Endometrial microvascular endothelial cells (primary cell): ENCODE data around the gene CDC20B. TPM values are rescaled to one million over a fixed set of nuclear protein-coding genes. Genes with fewer than 3 reads are reported as not detected.

Experiments used
- in situ Hi-C: cut with HindIII; loops from 2 replicates; pipeline ENCODE4 v1.10.0; 2017; ENCODE audit warnings: low sequenced_read_pairs, low pct_unique_long_range_greater_than_20kb; ENCODE audit errors: inconsistent ontology term
- total RNA-seq: library from RNA; depleted of rRNA; stranded (reverse); fragments of >200 nt; gene quantifications from one replicate; pipeline ENCODE4 v1.2.3, GENCODE V29; 2015; ENCODE audit errors: inconsistent ontology term

The CDC20B gene
- total RNA-seq, 1 donor from 2014 or later = not detected

- in situ Hi-C loops = no loop called here
Observed at GRCh38 chr5:55171471-55171870, 1.5 kb downstream of the CDC20B start.

- in situ Hi-C loops = no loop called here
Observed at GRCh38 chr5:55162666-55163065, 10.3 kb downstream of the CDC20B start.

GRCh38 chr5:55160493-55161209, 12.3 kb downstream of the CDC20B start:
- in situ Hi-C loops = no loop called here

DNA sequence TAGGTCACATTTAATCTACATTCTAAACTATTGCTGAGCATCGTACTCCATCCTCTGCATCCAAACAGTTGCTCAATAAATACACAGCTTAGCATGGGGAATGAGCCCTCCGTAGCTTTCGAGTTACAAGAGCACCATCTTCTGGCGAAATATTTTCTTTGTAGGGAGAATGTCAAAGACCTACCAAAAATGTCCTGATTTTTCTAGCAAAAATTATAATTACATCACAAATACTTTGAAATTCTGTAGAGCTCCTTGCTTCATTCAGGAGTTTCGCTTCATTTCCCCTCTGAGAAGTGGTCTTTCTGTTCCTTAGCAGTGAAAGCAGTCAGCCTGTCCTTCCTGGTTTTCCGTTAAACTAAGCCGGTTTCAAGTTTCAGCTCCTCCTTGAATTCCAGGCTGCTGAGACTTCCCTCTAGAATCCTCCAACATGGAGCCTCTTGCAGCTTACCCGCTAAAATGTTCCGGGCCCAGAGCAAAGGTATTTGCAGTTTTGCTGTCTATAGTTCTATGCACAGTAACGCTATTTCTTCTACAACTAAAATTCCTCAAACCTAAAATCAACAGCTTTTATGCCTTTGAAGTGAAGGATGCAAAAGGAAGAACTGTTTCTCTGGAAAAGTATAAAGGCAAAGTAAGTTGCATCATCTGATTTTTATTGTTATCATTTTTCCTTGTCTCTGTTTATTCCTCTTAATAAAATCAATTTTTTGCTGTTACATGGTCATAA, 13.0 kb downstream of the CDC20B start, which contains the start of gene GPX8:
TSS of gene GPX8 (plus strand) at position 409 of the 730 bp plus-strand sequence. CDS start at position 431, 22 bp downstream.
- in situ Hi-C loops = no loop called here

- in situ Hi-C loops = no loop called here
Observed at GRCh38 chr5:55154873-55155272, 18.1 kb downstream of the CDC20B start.

DNA sequence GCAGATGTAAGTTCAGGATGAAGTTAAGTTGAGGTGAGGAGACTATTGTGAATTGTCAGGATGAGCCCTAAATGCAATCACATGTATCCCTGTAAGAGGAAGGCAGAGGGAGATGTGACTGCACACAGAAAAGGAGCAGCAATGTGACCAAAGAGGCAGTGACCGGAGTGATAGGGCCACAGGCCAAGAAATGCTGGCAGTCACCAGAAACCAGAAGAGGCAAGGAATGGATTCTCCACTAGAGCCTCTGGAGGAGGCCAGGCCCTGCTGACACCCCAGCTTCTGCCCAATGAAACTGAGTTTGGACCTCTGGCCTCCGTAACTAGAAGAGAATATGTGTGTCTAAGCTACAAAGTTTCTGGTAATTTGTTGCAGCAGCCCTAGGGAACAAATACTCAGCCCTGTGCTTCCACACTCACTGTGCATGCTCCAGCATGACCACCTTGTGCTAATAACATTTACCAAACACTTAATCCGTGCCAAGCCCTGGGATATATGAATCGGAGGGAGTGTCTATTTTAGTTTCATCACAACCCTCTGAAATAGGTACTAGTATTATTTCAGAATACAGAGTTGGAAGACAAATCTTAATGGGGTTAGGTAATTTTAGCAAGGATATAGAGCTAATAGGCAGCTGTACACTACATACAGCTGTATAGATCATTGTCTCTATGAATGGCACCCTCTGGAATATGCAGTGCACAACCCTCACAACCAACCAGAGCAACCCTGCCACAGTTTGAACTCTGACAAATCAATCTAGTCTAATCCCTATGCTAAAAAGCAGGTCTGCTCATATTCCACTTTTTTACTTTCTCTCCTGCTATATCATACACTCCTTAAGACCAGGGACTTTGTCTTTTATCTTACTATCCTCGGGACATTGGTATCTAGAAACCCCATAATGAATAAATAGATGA, 20.8 kb downstream of the CDC20B start:
- in situ Hi-C loops = no loop called here

DNA sequence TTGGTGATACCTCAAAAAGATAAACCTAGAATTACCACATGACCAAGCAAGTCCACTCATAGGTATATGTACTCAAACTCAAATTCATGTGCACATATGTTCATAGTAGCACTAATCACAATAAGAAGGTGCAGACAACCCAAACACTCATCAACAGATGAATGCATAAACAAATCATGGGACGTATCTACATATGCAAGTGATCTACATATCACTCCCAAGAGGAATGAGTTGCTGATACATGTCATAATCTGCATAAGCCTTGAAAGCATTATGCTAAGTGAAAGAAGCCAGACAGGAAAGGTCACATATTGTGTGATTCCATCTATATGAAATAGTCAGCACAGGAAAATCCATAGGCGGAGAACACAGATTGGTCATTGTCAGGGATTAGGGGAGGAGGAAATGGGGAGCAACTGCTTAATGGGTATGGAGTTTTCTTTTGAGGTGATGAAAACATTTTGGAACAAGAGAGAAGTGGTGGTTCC, 23.6 kb downstream of the CDC20B start:
- in situ Hi-C loops = loop anchor here (25.0 kb wide), 1 partner anchor 162 kb away; the partner anchor contains the start of gene ESM1

DNA sequence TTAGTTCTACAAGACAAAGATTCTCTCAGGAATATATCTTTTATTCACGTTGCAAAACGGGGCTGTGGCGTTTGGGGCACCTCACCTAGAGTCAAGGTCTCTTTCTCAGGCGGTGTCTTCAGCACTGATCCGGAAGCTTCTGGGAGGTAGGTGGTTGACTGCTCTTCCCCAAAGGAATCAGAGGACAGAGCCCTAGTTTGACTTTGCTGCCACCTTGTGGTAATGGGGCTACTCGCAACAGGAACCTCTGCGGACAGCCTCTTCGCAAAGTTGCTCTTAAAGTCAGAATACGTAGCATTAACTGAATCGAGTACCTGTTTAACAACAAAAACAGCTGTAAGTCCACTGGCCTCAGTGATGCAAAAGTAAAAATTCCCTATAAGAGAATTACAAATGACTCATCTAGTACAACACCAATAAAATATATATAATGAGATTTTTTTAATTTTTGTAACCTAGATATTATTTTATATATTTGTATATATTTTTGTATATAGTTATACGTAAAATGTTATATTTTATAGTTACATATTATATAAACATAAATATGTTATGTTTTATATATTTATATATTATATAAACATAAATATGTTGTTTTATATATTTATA, 26.3 kb downstream of the CDC20B start:
- in situ Hi-C loops = loop anchor here (25.0 kb wide), 1 partner anchor 159 kb away; the partner anchor contains the start of gene ESM1

DNA sequence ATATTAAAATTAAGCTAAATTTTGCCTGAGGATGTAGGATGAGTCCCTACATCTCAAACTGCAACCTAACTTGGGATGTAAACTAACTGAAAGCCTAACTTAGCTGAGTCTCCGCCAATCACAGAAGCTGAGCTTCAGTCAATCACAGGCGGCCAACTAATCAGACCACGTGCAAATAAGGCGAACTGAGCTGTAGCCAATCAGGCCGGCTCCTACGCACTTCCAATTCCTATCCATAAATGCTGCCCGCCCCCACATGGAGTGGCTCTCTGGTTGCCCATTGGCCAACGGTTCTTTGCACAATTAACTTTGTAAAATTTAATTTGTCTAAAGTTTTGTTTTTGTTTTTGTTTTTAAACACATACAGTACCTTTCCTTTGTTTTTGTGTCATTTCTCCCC, 26.9 kb downstream of the CDC20B start:
- in situ Hi-C loops = loop anchor here (25.0 kb wide), 1 partner anchor 159 kb away; the partner anchor contains the start of gene ESM1

DNA sequence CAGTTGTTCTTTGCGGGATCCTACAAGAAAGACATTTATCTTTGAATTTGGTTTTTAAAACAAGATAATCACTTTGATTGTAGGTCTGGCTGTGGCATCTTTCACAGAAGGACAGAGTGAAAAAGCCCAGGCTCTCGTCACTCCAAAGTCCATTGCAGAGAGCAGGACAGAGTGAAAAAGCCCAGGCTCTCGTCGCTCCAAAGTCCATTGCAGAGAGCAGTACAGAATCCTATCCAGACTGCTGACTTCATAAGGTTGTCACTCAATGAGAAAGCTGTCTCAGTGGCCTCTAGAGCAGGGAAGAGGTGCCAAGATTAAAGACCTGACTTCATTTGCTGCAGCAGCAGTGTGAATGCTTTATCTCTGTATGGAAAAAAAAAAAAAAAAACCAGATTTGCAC, 29.4 kb downstream of the CDC20B start:
- in situ Hi-C loops = loop anchor here (25.0 kb wide), 1 partner anchor 156 kb away; the partner anchor contains the start of gene ESM1

DNA sequence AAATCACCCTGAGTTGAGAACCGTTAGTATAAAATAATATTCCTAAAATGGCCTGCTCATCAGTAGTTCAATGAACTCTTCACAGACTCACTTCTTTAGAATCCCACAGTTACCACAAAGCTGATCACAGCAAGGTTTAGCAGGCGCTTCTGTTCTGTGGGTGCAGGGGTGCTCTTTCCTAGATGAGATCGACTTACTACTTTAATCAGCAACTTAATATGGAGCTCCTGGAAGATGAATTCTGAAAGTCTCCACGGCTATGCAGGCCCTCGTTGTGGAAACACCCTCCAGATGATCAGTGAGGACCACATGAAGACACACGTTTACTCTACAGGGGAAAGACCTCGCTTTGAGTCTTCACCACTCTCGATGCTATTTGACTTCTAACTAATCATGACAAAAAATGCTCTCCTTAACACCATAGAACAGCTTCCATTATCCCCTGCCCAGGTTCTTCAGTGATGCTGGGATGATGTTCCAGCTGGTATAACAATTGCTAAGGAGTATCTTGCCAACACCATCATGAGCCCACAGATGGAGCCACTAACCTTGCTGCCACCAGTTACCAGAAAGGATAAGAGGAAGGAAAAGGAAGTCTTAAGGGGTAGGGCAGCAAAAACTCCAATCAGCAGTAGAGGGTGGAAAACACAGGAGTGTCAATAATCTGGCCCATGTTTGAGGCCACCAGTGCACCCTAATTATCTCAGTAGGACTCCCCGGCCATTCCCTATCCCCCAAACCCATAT, 30.9 kb downstream of the CDC20B start:
- in situ Hi-C loops = loop anchor here (25.0 kb wide), 1 partner anchor 155 kb away; the partner anchor contains the start of gene ESM1

GRCh38 chr5:55140908-55141665, 31.9 kb downstream of the CDC20B start:
- in situ Hi-C loops = loop anchor here (25.0 kb wide), 1 partner anchor 154 kb away; the partner anchor contains the start of gene ESM1

DNA sequence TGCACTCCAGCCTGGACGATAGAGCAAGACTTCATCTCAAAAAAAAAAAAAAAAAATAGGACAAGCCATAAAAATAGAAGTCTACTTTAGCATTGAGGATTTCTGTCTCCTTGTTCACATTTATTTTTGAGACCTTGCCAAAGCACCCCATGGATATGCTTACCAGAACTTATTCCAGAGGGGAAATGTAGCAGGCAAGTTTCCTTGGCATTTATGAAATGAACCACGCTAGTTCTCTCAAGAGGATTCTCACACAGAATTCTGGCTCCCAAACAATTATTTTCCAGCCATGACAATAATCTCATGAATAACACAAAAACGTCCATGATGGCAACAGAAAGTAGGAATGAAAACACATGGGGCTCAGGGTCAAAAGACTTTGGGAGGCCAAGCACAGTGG, 36.5 kb downstream of the CDC20B start:
- in situ Hi-C loops = loop anchor here (25.0 kb wide), 1 partner anchor 149 kb away; the partner anchor contains the start of gene ESM1

- in situ Hi-C loops = loop anchor here (25.0 kb wide), 1 partner anchor 147 kb away; the partner anchor contains the start of gene ESM1
Observed at GRCh38 chr5:55134053-55134722, 38.8 kb downstream of the CDC20B start.

GRCh38 chr5:55123365-55123764, 49.6 kb downstream of the CDC20B start:
- in situ Hi-C loops = no loop called here

DNA sequence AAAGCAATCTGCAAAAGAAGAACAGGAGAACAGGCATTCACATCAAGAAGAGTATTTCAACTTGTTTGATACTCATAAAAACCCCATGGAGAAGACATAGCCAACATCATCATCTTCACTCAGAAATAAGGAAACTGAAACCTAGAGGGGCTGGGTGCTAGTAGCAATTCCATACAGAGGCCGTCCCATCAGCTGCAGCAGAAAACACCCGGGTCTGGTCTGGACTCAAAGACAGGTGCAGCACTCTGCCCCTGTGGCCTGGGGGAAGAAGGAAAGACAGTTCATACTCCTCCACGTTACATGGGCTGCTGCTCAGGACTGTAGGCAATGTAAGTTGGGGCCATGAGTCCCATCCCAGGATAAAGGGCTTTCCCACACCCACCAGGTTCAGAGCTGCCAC, 58.9 kb downstream of the CDC20B start:
- in situ Hi-C loops = no loop called here
